ENCODE data around the gene AK8.
A peak's percentile ranks its signal among the peaks of the same experiment; 100 is the strongest.

Gene AK8

DNA sequence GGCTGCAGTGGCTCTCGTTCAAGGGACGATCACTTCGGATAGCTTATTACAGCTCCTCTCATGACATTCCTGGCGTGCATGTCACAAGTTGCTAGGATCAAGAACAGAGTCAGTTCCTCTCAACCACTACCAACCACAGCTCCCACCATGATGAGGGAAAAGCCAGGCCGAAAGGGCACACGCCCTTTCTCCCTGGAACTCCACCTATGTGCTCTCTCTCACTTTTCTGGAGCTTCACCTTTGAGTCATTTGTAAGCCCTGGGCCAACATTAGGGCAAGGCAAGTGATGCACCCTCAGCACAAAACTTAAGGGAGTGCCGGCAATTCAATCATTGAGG is 2.2 kb upstream of the AK8 start:
- H3K27ac ChIP-seq (ENCODE audit: insufficient read depth in 1 of 2, low read depth in 1 of 2, low read length in 2 of 2, poor library complexity in 1 of 2, severe bottlenecking in 2 of 2): no peak overlapping the region
- peaks cover 0 to 56% (median 47%) of the 10 kb centered on the region in 4 experiments for H3K4me1 ChIP-seq (ENCODE audit: control extremely low read depth in 1 of 4, control insufficient read depth in 4 of 4, insufficient read depth in 4 of 4, low read length in 3 of 4)
- 93% methylated on average over 6 of the region's 7 CpGs for WGBS (ENCODE audit: insufficient coverage)
- H3K4me3 ChIP-seq (ENCODE audit: control insufficient read depth in 1 of 7, extremely low read depth in 1 of 7, insufficient read depth in 4 of 7, low read depth in 2 of 7, low read length in 6 of 7): no peak overlapping the region
- ChIA-PET CTCF (interaction anchor here (1.3 to 1.7 kb wide), 2 partner anchors 15 to 17 kb away, joined by 4 to 5 read pairs; no protein-coding TSS in a partner anchor), POLR2A (no interaction called here)
- no peak for DNase-seq
- H3K36me3 ChIP-seq (ENCODE audit: control insufficient read depth in 4 of 4, insufficient read depth in 4 of 4, low read length in 3 of 4): peaks cover 0 to 2% (median 0%) of the 10 kb centered on the region in 4 experiments
- H3K9me3 ChIP-seq (ENCODE audit: control extremely low read depth in 1 of 5, control insufficient read depth in 4 of 5, insufficient read depth in 2 of 5, low read depth in 1 of 5, low read length in 4 of 5): no peaks in the 10 kb centered on the region
- H3K27me3 ChIP-seq (replicated peaks in 2 of 5; ENCODE audit: control insufficient read depth in 4 of 5, insufficient read depth in 5 of 5, low read length in 4 of 5): peaks cover 0 to 3% (median 0%) of the 10 kb centered on the region in 5 experiments

DNA sequence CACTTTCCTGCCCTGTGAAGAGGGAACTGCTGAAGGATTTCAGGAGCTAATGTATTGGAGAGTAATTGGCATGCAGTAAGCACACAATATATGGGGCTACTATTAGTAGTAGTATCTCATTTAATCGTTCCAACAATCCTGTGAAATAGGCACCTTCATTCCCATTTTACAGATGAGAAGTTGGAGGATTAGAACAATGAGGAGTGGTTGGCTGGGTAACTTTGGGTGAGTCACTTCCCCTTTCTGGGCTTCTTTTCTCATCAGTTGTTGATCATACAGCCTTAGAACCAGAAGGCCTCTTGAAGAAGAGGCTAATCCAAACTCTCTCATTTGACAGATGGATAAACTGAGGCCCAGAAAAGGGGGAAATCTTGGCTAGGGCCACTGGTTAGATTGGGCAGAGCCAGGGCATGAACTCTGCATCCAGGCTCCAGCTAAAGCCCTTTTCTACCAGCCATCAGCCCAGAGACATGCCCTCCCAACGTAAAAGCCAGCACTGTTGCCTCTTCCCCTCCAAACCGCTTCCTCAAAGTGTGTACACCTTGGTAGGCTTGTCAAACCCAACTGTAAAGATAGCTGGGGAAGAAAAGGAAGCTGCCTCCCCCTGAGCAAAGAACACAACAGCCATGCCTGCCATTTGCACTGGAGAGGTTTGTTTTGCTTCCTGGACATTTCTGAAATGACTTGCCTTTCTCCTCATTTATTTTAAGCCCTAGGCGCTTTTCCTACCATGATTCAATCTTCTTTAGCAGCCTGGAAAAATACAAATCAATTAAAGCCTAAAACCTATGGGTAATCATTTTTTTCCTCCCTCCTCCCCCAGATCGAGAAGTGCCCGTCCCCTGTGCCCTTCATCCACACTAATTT is 1.6 kb upstream of the AK8 start:
- Histone ChIP-seq H3K36me3 (ENCODE audit: control insufficient read depth in 4 of 4, insufficient read depth in 4 of 4, low read length in 3 of 4) (peaks cover 0 to 2% (median 0%) of the 10 kb centered on the region in 4 experiments), H3K9me3 (ENCODE audit: control extremely low read depth in 1 of 5, control insufficient read depth in 4 of 5, insufficient read depth in 2 of 5, low read depth in 1 of 5, low read length in 4 of 5) (no peaks in the 10 kb centered on the region), H3K27ac (ENCODE audit: insufficient read depth in 1 of 2, low read depth in 1 of 2, low read length in 2 of 2, poor library complexity in 1 of 2, severe bottlenecking in 2 of 2) (no peak overlapping the region), H3K27me3 (replicated peaks in 2 of 5; ENCODE audit: control insufficient read depth in 4 of 5, insufficient read depth in 5 of 5, low read length in 4 of 5) (peaks cover 0 to 3% (median 0%) of the 10 kb centered on the region in 5 experiments), H3K4me3 (ENCODE audit: control insufficient read depth in 1 of 7, extremely low read depth in 1 of 7, insufficient read depth in 4 of 7, low read depth in 2 of 7, low read length in 6 of 7) (peak overlapping the region in 3 of 7 experiments; percentile 82 to 93 (median 88)), H3K4me1 (ENCODE audit: control extremely low read depth in 1 of 4, control insufficient read depth in 4 of 4, insufficient read depth in 4 of 4, low read length in 3 of 4) (peaks cover 0 to 56% (median 45%) of the 10 kb centered on the region in 4 experiments)
- WGBS (ENCODE audit: insufficient coverage): 100% methylated on average over 1 of the region's 6 CpGs
- peak in 2 of 3 donors; percentile 52 to 56 for DNase-seq
- POLR2A ChIA-PET: no interaction called here
- CTCF ChIA-PET: interaction anchor here (1.2 to 1.7 kb wide), 3 partner anchors 15 to 22 kb away, joined by 4 to 7 read pairs (median 5); no protein-coding TSS in a partner anchor

GRCh38 chr9:132878695-132879456 is 792 bp upstream of the AK8 start, which contains the start of gene SPACA9:
TSS of gene SPACA9 (plus strand) at chr9:132878898. CDS start at chr9:132883948, 5,050 bp downstream.
- H3K4me1 ChIP-seq (ENCODE audit: control extremely low read depth in 1 of 4, control insufficient read depth in 4 of 4, insufficient read depth in 4 of 4, low read length in 3 of 4): peaks cover 0 to 56% (median 43%) of the 10 kb centered on the region in 4 experiments
- H3K9me3 ChIP-seq (ENCODE audit: control extremely low read depth in 1 of 5, control insufficient read depth in 4 of 5, insufficient read depth in 2 of 5, low read depth in 1 of 5, low read length in 4 of 5): no peaks in the 10 kb centered on the region
- WGBS (ENCODE audit: insufficient coverage): 66% methylated on average over 18 of the region's 42 CpGs
- POLR2A ChIA-PET: no interaction called here
- CTCF ChIA-PET: interaction anchor here (1.2 kb wide), 1 partner anchor 23 kb away, joined by 7 read pairs; no protein-coding TSS in a partner anchor
- DNase-seq: peak in 1 of 3 donors; percentile 21
- H3K27me3 ChIP-seq (replicated peaks in 2 of 5; ENCODE audit: control insufficient read depth in 4 of 5, insufficient read depth in 5 of 5, low read length in 4 of 5): peaks cover 0 to 3% (median 0%) of the 10 kb centered on the region in 5 experiments
- peak within 1 kb of the TSS in 1 of 2 experiments; percentile 84 for H3K27ac ChIP-seq (ENCODE audit: insufficient read depth in 1 of 2, low read depth in 1 of 2, low read length in 2 of 2, poor library complexity in 1 of 2, severe bottlenecking in 2 of 2)
- H3K4me3 ChIP-seq (ENCODE audit: control insufficient read depth in 1 of 7, extremely low read depth in 1 of 7, insufficient read depth in 4 of 7, low read depth in 2 of 7, low read length in 6 of 7): peak within 1 kb of the TSS; percentile 82 to 95 (median 90)
- H3K36me3 ChIP-seq (ENCODE audit: control insufficient read depth in 4 of 4, insufficient read depth in 4 of 4, low read length in 3 of 4): no peaks in the 10 kb centered on the region

GRCh38 chr9:132877458-132877823 is 643 bp downstream of the AK8 start:
- POLR2A ChIA-PET: no interaction called here

DNA sequence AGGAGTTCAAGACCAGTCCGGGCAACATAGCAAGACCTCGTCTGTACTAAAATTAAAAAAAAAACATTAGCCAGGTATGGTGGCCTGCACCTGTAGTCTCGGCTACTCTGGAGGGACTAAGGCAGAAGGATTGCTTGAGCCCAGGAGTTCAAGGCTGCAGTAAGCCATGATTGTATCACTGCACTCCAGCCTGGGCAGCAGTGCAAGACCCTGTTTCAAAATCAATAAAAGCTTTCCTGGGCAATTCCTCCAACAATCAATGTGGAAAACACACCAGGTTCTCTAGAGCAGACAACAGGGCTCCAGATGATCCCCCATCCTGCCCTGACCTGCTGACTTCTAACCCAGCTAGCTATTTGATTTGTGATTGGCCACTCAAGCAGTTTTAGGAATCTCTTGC is 1.2 kb downstream of the AK8 start:
- H3K4me1 ChIP-seq (ENCODE audit: control extremely low read depth in 1 of 4, control insufficient read depth in 4 of 4, insufficient read depth in 4 of 4, low read length in 3 of 4): peaks cover 0 to 38% (median 31%) of the 10 kb centered on the region in 4 experiments
- DNase-seq: no peak
- peaks cover 0 to 3% (median 0%) of the 10 kb centered on the region in 5 experiments for H3K27me3 ChIP-seq (replicated peaks in 2 of 5; ENCODE audit: control insufficient read depth in 4 of 5, insufficient read depth in 5 of 5, low read length in 4 of 5)
- 91% methylated on average over 3 of the region's 3 CpGs for WGBS (ENCODE audit: insufficient coverage)
- ChIA-PET POLR2A (no interaction called here), CTCF (interaction anchor here (1.5 kb wide), 1 partner anchor 44 kb away, joined by 3 read pairs; no protein-coding TSS in a partner anchor)
- no peaks in the 10 kb centered on the region for H3K36me3 ChIP-seq (ENCODE audit: control insufficient read depth in 4 of 4, insufficient read depth in 4 of 4, low read length in 3 of 4)
- no peaks in the 10 kb centered on the region for H3K9me3 ChIP-seq (ENCODE audit: control extremely low read depth in 1 of 5, control insufficient read depth in 4 of 5, insufficient read depth in 2 of 5, low read depth in 1 of 5, low read length in 4 of 5)
- H3K27ac ChIP-seq (ENCODE audit: insufficient read depth in 1 of 2, low read depth in 1 of 2, low read length in 2 of 2, poor library complexity in 1 of 2, severe bottlenecking in 2 of 2): no peak overlapping the region
- H3K4me3 ChIP-seq (ENCODE audit: control insufficient read depth in 1 of 7, extremely low read depth in 1 of 7, insufficient read depth in 4 of 7, low read depth in 2 of 7, low read length in 6 of 7): no peak overlapping the region

More at GRCh38 chr9:132877458-132877823, 643 bp downstream of the AK8 start:
- 76% methylated on average over 13 of the region's 14 CpGs for WGBS (ENCODE audit: insufficient coverage)
- Histone ChIP-seq H3K27me3 (replicated peaks in 2 of 5; ENCODE audit: control insufficient read depth in 4 of 5, insufficient read depth in 5 of 5, low read length in 4 of 5) (peaks cover 0 to 3% (median 0%) of the 10 kb centered on the region in 5 experiments), H3K27ac (ENCODE audit: insufficient read depth in 1 of 2, low read depth in 1 of 2, low read length in 2 of 2, poor library complexity in 1 of 2, severe bottlenecking in 2 of 2) (no peak overlapping the region), H3K36me3 (ENCODE audit: control insufficient read depth in 4 of 4, insufficient read depth in 4 of 4, low read length in 3 of 4) (no peaks in the 10 kb centered on the region), H3K9me3 (ENCODE audit: control extremely low read depth in 1 of 5, control insufficient read depth in 4 of 5, insufficient read depth in 2 of 5, low read depth in 1 of 5, low read length in 4 of 5) (no peaks in the 10 kb centered on the region), H3K4me3 (ENCODE audit: control insufficient read depth in 1 of 7, extremely low read depth in 1 of 7, insufficient read depth in 4 of 7, low read depth in 2 of 7, low read length in 6 of 7) (peak overlapping the region in 6 of 7 experiments; percentile 82 to 95 (median 89)), H3K4me1 (ENCODE audit: control extremely low read depth in 1 of 4, control insufficient read depth in 4 of 4, insufficient read depth in 4 of 4, low read length in 3 of 4) (peaks cover 0 to 44% (median 37%) of the 10 kb centered on the region in 4 experiments)
- DNase-seq: no peak
- CTCF ChIA-PET: interaction anchor here (1.5 kb wide), 1 partner anchor 45 kb away, joined by 3 read pairs; no protein-coding TSS in a partner anchor

DNA sequence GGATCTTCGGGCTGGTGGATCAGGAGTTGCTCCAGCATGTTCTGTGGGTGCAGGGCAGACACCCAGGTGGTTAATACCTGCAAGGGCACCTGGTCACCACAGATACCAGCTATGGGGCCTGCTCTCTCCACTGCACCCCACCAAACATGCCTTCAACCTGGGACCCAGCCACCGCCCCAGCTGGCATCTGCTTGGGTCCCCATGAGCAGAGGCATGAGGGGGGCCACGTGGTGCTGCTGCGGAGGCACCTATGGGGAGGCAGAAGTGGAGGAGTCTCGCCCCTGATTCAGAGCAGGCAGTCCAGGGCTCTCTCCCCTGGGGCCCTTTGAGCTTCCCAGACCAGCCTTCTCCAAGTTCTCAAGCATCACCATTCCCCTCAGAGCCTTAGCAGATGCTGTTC is 2.9 kb downstream of the AK8 start:
- Histone ChIP-seq H3K27ac (ENCODE audit: insufficient read depth in 1 of 2, low read depth in 1 of 2, low read length in 2 of 2, poor library complexity in 1 of 2, severe bottlenecking in 2 of 2) (no peak overlapping the region), H3K27me3 (replicated peaks in 2 of 5; ENCODE audit: control insufficient read depth in 4 of 5, insufficient read depth in 5 of 5, low read length in 4 of 5) (peaks cover 0 to 3% (median 2%) of the 10 kb centered on the region in 5 experiments), H3K4me1 (ENCODE audit: control extremely low read depth in 1 of 4, control insufficient read depth in 4 of 4, insufficient read depth in 4 of 4, low read length in 3 of 4) (peaks cover 0 to 27% (median 21%) of the 10 kb centered on the region in 4 experiments), H3K36me3 (ENCODE audit: control insufficient read depth in 4 of 4, insufficient read depth in 4 of 4, low read length in 3 of 4) (no peaks in the 10 kb centered on the region), H3K9me3 (ENCODE audit: control extremely low read depth in 1 of 5, control insufficient read depth in 4 of 5, insufficient read depth in 2 of 5, low read depth in 1 of 5, low read length in 4 of 5) (no peaks in the 10 kb centered on the region), H3K4me3 (ENCODE audit: control insufficient read depth in 1 of 7, extremely low read depth in 1 of 7, insufficient read depth in 4 of 7, low read depth in 2 of 7, low read length in 6 of 7) (no peak overlapping the region)
- POLR2A ChIA-PET: no interaction called here
- CTCF ChIA-PET: interaction anchor here (0.8 kb wide), 1 partner anchor 28 kb away, joined by 3 read pairs; no protein-coding TSS in a partner anchor
- 96% methylated on average over 5 of the region's 5 CpGs for WGBS (ENCODE audit: insufficient coverage)
- DNase-seq: no peak

Data from common myeloid progenitor, CD34-positive (primary cell).